ENCODE data around the gene SYTL1. TPM values are rescaled to one million over a fixed set of nuclear protein-coding genes. Genes with fewer than 3 reads are reported as not detected.
A peak's percentile ranks its signal among the peaks of the same experiment; 100 is the strongest.

SYTL1 gene
- total and polyA plus RNA-seq, 9 of the 15 experiments (the other 6 are each of a cell fraction or from before 2014, with no cell fraction given), result 0.04 to 9.3 (median 1.7) TPM

DNA sequence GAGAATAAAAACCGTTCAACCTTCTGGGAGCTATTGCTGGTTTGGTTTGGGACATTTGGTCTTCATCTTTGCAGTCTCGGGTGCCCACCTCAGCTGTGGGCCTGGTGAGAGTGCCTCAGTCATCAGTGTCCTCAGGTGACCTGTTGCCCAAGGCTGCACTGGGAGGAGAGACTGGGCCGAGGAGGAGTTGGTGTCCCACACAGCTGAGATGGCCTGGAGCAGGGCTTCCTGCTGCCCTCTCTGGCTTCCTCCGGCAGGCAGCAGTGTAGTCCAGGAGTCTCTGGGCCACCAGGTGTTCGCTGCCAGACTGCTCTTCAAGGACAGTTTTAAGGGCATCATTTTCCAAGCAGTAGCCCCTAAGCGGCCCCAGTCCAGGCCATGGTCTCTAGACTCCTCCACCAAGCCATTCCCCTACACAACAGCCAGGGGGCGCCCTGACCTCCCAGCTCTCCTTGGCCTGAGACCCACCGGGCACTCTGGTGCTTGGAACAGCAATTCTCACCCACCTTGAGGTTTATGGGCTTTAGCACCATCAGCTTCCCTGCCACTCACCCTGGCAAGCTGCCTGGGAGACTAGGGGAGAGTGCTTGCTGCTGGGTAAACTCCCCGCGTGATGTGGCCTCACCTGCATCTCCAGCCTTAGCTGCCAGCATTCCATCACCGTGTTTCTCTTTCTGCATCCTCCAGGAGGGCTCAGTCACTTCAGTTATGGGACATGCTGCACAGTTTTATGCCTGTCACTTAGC lies 9.1 kb upstream of the SYTL1 start (continued):
- TF ChIP-seq, protein P1, sequence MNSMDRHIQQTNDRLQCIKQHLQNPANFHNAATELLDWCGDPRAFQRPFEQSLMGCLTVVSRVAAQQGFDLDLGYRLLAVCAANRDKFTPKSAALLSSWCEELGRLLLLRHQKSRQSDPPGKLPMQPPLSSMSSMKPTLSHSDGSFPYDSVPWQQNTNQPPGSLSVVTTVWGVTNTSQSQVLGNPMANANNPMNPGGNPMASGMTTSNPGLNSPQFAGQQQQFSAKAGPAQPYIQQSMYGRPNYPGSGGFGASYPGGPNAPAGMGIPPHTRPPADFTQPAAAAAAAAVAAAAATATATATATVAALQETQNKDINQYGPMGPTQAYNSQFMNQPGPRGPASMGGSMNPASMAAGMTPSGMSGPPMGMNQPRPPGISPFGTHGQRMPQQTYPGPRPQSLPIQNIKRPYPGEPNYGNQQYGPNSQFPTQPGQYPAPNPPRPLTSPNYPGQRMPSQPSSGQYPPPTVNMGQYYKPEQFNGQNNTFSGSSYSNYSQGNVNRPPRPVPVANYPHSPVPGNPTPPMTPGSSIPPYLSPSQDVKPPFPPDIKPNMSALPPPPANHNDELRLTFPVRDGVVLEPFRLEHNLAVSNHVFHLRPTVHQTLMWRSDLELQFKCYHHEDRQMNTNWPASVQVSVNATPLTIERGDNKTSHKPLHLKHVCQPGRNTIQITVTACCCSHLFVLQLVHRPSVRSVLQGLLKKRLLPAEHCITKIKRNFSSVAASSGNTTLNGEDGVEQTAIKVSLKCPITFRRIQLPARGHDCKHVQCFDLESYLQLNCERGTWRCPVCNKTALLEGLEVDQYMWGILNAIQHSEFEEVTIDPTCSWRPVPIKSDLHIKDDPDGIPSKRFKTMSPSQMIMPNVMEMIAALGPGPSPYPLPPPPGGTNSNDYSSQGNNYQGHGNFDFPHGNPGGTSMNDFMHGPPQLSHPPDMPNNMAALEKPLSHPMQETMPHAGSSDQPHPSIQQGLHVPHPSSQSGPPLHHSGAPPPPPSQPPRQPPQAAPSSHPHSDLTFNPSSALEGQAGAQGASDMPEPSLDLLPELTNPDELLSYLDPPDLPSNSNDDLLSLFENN (IDR thresholded peaks at IDR 0.05; ENCODE audit: low read depth in 2 of 2, low read length in 2 of 2), result peak in 1 of 2 experiments; percentile 33; a peak in 1 of 4 replicates
- no peak for TF ChIP-seq BRCA1 (IDR thresholded peaks at IDR 0.05)
- TF ChIP-seq BRCA1 (CRISPR knock-in tag; IDR thresholded peaks at IDR 0.05), result 0 out of 2 replicates have a peak, but pooled peaks have one; percentile 44
- no peak for TF ChIP-seq ARID2 (IDR thresholded peaks at IDR 0.05)
- TF ChIP-seq PHB (CRISPR knock-in tag; IDR thresholded peaks at IDR 0.05), result 0 out of 2 replicates have a peak, but pooled peaks have one; percentile 61
- TF ChIP-seq TEAD1 (CRISPR knock-in tag; IDR thresholded peaks at IDR 0.05), result peak in 1 of 2 experiments; percentile 65; a peak in 1 of 4 replicates
- TF ChIP-seq ZBED1 (IDR thresholded peaks at IDR 0.05), result 0 out of 2 replicates have a peak, but pooled peaks have one; percentile 16
- TF ChIP-seq POLR2G (IDR thresholded peaks at IDR 0.05; ENCODE audit: low read depth, low read length), result 0 out of 2 replicates have a peak, but pooled peaks have one; percentile 37
- TF ChIP-seq, protein P2, sequence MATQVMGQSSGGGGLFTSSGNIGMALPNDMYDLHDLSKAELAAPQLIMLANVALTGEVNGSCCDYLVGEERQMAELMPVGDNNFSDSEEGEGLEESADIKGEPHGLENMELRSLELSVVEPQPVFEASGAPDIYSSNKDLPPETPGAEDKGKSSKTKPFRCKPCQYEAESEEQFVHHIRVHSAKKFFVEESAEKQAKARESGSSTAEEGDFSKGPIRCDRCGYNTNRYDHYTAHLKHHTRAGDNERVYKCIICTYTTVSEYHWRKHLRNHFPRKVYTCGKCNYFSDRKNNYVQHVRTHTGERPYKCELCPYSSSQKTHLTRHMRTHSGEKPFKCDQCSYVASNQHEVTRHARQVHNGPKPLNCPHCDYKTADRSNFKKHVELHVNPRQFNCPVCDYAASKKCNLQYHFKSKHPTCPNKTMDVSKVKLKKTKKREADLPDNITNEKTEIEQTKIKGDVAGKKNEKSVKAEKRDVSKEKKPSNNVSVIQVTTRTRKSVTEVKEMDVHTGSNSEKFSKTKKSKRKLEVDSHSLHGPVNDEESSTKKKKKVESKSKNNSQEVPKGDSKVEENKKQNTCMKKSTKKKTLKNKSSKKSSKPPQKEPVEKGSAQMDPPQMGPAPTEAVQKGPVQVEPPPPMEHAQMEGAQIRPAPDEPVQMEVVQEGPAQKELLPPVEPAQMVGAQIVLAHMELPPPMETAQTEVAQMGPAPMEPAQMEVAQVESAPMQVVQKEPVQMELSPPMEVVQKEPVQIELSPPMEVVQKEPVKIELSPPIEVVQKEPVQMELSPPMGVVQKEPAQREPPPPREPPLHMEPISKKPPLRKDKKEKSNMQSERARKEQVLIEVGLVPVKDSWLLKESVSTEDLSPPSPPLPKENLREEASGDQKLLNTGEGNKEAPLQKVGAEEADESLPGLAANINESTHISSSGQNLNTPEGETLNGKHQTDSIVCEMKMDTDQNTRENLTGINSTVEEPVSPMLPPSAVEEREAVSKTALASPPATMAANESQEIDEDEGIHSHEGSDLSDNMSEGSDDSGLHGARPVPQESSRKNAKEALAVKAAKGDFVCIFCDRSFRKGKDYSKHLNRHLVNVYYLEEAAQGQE (IDR thresholded peaks at IDR 0.05; ENCODE audit: borderline replicate concordance), result peak; percentile 71
- TF ChIP-seq, protein P2 (CRISPR knock-in tag; IDR thresholded peaks at IDR 0.05; ENCODE audit: low read depth), result no peak
- TF ChIP-seq, protein P3, sequence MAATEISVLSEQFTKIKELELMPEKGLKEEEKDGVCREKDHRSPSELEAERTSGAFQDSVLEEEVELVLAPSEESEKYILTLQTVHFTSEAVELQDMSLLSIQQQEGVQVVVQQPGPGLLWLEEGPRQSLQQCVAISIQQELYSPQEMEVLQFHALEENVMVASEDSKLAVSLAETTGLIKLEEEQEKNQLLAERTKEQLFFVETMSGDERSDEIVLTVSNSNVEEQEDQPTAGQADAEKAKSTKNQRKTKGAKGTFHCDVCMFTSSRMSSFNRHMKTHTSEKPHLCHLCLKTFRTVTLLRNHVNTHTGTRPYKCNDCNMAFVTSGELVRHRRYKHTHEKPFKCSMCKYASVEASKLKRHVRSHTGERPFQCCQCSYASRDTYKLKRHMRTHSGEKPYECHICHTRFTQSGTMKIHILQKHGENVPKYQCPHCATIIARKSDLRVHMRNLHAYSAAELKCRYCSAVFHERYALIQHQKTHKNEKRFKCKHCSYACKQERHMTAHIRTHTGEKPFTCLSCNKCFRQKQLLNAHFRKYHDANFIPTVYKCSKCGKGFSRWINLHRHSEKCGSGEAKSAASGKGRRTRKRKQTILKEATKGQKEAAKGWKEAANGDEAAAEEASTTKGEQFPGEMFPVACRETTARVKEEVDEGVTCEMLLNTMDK (IDR thresholded peaks at IDR 0.05; ENCODE audit: borderline replicate concordance, insufficient read depth, low read depth, low read length, poor library complexity, severe bottlenecking), result peak; percentile 94
- TF ChIP-seq GABPB1 (CRISPR knock-in tag; IDR thresholded peaks at IDR 0.05), result 0 out of 2 replicates have a peak, but pooled peaks have one; percentile 37
- TF ChIP-seq XRCC5 (IDR thresholded peaks at IDR 0.05; ENCODE audit: low read depth, low read length), result peak; percentile 50; the same call in 1 of the 2 replicates

Data from K562 (cell line).